Esophagus squamous epithelium (tissue), 4 donors: ENCODE results near the gene CHAF1A.

ENCODE experiments used
- CTCF ChIP-seq, 6 experiments: fragments of 450-650 bp in 4 of 6; fragments of 200-600 bp in 2 of 6; sonication (generic) in 2 of 6; IDR thresholded peaks; one replicate each; pipeline ENCODE4 v1.5.1; 2016 to 2019; ENCODE audit warnings: antibody characterized with exemption in 6 of 6, mild to moderate bottlenecking in 4 of 6, moderate library complexity in 4 of 6
- POLR2A ChIP-seq, 4 donors: fragments of 450-650 bp; IDR thresholded peaks; one replicate each; pipeline ENCODE4 v1.6.1; 2017; ENCODE audit warnings: antibody characterized with exemption in 4 of 4, mild to moderate bottlenecking in 4 of 4, moderate library complexity in 3 of 4

DNA sequence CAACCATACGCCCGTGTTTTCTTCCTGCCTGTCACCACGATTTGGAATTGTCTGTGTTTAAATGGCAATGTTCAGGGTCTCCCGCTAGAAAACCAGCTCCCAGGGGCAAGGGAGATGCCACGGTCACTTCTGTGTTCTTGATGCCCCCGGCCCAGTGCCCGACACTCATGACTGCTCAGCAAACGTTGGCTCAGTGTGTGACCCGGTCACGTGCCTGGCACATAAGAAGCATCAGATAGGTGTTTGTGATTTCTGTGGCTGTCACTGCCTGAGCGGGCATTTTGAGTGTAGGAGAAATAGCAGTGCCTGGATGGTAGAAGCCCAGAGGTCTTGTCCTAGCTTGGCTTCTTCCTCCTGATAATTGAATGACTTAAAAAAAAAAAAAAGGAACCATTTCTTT is 85.1 kb downstream of the CHAF1A start:
- TF ChIP-seq CTCF (IDR thresholded peaks at IDR 0.05) (no peak), POLR2A (IDR thresholded peaks at IDR 0.05) (no peak)
